Skeletal muscle satellite cell (primary cell): ENCODE results near the gene FMOD.

Experiments
- H3K27me3 ChIP-seq: 2 replicates; pipeline ENCODE4 v1.7.0; 2013; ENCODE audit warnings: low read length; ENCODE audit not compliant: control insufficient read depth, insufficient read depth
- H3K36me3 ChIP-seq: 2 replicates; pipeline ENCODE4 v1.7.0; 2013; ENCODE audit warnings: mild to moderate bottlenecking, control low read depth, low read length; ENCODE audit not compliant: insufficient read depth
- H3K4me1 ChIP-seq: 2 replicates; pipeline ENCODE4 v1.7.0; 2013; ENCODE audit warnings: low read length; ENCODE audit not compliant: control insufficient read depth, insufficient read depth
- H3K4me2 ChIP-seq: 2 replicates; pipeline ENCODE4 v1.7.0; 2013; ENCODE audit warnings: mild to moderate bottlenecking, low read length
- H3K4me3 ChIP-seq: 2 replicates; pipeline ENCODE4 v1.7.0; 2013; ENCODE audit warnings: low read length
- H3K9ac ChIP-seq: 2 replicates; pipeline ENCODE4 v1.7.0; 2013; ENCODE audit warnings: mild to moderate bottlenecking, low read depth, low read length, moderate library complexity
- H3K9me3 ChIP-seq: replicated peaks from 2 replicates; pipeline ENCODE4 v1.7.0; 2013; ENCODE audit warnings: mild to moderate bottlenecking, control low read depth, low read length

Gene FMOD

DNA sequence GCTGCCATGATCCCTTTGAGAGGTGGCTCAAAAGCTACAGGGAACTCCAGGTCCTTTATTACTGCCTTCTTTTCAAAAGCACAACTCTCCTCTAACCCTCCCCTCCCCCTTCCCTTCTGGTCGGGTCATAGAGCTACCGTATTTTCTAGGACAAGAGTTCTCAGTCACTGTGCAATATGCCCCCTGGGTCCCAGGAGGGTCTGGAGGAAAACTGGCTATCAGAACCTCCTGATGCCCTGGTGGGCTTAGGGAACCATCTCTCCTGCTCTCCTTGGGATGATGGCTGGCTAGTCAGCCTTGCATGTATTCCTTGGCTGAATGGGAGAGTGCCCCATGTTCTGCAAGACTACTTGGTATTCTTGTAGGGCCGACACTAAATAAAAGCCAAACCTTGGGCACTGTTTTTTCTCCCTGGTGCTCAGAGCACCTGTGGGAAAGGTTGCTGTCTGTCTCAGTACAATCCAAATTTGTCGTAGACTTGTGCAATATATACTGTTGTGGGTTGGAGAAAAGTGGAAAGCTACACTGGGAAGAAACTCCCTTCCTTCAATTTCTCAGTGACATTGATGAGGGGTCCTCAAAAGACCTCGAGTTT lies 42.5 kb downstream of the FMOD start:
- H3K9ac ChIP-seq = no peak overlapping the region
- H3K27me3 ChIP-seq = peaks cover 6% of the 10 kb centered on the region
- H3K4me2 ChIP-seq = peak overlapping the region; percentile 76
- peak overlapping the region; percentile 14 for H3K4me3 ChIP-seq
- no peaks in the 10 kb centered on the region for H3K9me3 ChIP-seq
- H3K36me3 ChIP-seq = peaks cover 17% of the 10 kb centered on the region
- H3K4me1 ChIP-seq = peaks cover 30% of the 10 kb centered on the region

DNA sequence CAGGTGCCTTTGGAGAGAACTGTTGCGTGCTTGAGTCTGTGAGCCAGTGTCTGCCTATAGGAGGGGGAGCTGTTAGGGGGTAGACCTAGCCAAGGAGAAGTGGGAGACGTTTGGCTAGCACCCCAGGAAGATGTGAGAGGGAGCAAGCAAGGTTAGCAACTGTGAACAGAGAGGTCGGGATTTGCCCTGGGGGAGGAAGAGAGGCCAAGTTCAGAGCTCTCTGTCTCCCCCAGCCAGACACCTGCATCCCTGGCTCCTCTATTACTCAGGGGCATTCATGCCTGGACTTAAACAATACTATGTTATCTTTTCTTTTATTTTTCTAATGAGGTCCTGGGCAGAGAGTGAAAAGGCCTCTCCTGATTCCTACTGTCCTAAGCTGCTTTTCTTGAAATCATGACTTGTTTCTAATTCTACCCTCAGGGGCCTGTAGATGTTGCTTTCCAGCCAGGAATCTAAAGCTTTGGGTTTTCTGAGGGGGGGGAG lies 43.2 kb downstream of the FMOD start:
- Histone ChIP-seq H3K4me1 (peaks cover 30% of the 10 kb centered on the region), H3K9ac (no peak overlapping the region)

DNA sequence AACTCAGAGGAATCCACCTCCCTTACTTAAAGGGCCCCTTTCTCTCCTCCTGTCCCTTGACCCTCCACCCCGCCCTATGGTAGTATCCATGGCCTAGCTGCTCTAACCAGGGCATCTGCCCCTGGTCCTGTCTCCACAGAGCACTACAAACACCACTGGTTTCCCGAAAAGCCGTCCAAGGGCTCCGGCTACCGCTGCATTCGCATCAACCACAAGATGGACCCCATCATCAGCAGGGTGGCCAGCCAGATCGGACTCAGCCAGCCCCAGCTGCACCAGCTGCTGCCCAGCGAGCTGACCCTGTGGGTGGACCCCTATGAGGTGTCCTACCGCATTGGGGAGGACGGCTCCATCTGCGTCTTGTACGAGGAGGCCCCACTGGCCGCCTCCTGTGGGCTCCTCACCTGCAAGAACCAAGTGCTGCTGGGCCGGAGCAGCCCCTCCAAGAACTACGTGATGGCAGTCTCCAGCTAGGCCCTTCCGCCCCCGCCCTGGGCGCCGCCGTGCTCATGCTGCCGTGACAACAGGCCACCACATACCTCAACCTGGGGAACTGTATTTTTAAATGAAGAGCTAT lies 43.9 kb downstream of the FMOD start:
- Histone ChIP-seq H3K4me2 (peak overlapping the region; percentile 76), H3K9ac (peak overlapping the region; percentile 86), H3K27me3 (peaks cover 9% of the 10 kb centered on the region), H3K4me3 (peak overlapping the region; percentile 98), H3K36me3 (peaks cover 17% of the 10 kb centered on the region), H3K9me3 (no peaks in the 10 kb centered on the region), H3K4me1 (peaks cover 30% of the 10 kb centered on the region)

More for the DNA sequence above, 43.2 kb downstream of the FMOD start:
- Histone ChIP-seq H3K9me3 (no peaks in the 10 kb centered on the region), H3K4me2 (peak overlapping the region; percentile 76), H3K4me3 (peak overlapping the region; percentile 98), H3K27me3 (peaks cover 9% of the 10 kb centered on the region), H3K36me3 (peaks cover 17% of the 10 kb centered on the region)

DNA sequence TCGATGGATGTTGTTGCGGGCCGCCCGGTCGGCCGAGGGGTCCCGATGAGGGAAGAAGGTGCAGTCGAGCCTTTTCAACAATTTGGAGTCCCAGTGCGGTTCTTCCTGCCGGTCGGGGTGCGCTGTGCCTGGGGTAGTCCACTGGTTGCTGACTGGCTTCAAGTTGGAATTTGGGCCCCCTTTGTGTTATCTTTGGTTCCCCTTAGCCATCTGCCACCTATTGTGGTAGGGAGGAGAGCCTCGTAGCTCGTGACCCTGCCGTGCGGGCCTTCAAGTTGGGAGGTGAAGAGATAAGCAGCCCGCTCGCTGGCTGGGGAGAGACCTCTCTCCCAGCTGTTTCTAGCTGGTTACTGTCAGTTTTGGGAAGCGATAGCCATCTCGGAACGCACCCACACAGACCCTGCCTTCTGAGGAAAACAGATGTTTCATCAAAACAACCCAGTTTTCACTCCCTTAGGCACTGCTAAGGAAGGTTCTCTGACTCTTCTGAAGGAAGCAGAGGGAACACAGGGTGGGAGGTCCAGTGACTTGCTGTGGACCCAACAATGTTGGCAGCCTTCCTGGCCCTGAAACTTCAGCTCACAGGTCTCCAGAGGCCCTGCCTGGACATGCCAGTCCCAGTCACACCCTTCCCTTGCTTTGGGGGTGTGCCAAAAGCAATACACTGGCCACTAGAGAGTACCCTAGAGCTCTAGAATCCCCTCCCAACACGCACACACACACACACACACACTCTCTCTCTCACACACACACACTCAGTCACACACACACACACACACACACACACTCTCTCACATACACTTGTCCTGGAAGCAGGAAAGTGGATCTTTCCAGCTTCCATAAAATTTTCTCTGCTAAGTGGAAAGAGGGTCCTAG lies 44.6 kb downstream of the FMOD start:
- H3K4me3 ChIP-seq = peak overlapping the region; percentile 98
- H3K4me2 ChIP-seq = peak overlapping the region; percentile 76
- H3K36me3 ChIP-seq = peaks cover 17% of the 10 kb centered on the region
- peaks cover 10% of the 10 kb centered on the region for H3K27me3 ChIP-seq
- peak overlapping the region; percentile 86 for H3K9ac ChIP-seq
- H3K4me1 ChIP-seq = peaks cover 30% of the 10 kb centered on the region
- no peaks in the 10 kb centered on the region for H3K9me3 ChIP-seq

DNA sequence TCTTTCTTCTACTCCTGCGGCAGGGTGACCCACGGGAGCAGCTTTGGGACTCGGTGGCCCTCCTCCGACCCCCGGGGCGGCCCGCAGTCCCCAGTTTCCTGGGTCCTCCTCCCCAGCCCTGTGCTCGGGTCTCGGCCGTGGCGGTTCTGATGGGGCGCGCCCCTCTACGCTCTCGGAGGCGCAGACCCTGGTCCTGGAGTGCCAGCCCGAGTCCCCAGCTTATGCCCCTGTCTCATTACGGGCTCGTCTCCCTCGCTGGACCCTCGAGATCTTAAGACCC lies 45.2 kb downstream of the FMOD start:
- Histone ChIP-seq H3K9me3 (no peaks in the 10 kb centered on the region), H3K36me3 (peaks cover 17% of the 10 kb centered on the region), H3K27me3 (peaks cover 15% of the 10 kb centered on the region), H3K4me1 (peaks cover 30% of the 10 kb centered on the region), H3K4me2 (peak overlapping the region; percentile 76), H3K4me3 (peak overlapping the region; percentile 98), H3K9ac (peak overlapping the region; percentile 86)

DNA sequence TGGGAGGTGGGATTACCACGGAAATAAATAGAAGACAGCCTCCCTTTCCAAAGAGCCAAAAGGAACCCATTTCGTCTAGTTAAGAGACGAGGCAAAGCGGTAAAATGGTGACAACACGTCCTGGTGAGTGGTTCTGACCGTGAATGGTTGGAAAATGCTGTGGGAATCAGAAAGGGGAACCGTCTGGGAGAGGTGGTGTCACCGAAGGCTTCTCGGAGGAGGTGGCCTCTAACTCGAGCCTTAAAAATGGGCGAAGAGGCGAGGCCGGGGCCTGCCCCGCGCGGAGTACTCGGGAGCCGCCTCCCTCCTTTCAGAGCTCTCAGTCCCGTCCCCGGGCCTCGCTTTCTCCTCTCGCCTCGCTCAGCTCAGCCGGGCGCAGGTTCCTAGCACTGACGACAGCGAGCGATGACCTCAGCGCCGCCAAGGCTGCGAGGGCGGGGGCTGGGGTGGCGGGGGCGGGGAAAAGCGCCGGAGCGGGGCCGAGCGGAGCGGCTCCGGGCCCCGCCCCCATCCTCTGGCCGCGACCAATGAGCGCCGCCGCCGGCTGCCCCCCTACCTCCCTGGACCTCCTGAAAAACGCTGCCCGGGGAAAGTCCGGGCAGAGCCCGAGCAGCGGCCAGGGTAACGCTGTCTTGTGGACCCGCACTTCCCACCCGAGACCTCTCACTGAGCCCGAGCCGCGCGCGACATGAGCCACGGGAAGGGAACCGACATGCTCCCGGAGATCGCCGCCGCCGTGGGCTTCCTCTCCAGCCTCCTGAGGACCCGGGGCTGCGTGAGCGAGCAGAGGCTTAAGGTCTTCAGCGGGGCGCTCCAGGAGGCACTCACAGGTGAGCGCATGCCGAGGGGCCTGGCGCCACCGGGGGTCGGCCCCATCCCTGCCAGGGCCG lies 45.8 kb downstream of the FMOD start, which contains the start of gene BTG2:
TSS of gene BTG2 (plus strand) at position 601 of the 890 bp plus-strand sequence. CDS start at position 689, 88 bp downstream.
- peaks cover 21% of the 10 kb centered on the region for H3K27me3 ChIP-seq
- H3K9ac ChIP-seq = peak within 1 kb of the TSS; percentile 86
- peaks cover 30% of the 10 kb centered on the region for H3K4me1 ChIP-seq
- no peaks in the 10 kb centered on the region for H3K9me3 ChIP-seq
- H3K36me3 ChIP-seq = peaks cover 17% of the 10 kb centered on the region
- H3K4me2 ChIP-seq = peak within 1 kb of the TSS; percentile 95
- H3K4me3 ChIP-seq = peak within 1 kb of the TSS; percentile 98

DNA sequence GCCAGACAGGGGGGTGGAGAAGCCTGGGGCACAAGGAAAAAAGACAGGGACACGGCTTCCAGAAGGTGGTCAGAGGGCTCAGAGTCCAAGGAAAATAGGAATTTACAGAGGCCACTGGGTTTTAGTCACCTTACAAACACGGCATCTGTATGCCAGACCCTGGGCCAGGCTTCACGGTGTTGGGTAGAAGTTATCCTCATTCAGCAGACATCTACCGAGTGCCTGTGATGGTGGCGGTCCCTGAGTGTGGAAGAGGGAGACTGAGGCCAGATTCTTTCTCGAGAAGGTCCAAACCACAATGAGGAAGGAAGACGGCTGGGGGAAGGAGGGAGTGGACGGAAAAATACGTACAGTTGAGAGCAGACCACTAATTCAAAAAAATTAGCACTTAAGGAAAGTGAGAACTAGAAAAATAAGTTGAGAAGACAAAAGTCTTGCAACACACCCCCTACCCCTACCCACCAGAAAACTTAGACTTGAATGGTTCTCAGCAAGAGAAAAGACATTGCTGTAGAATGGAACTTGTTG lies 46.5 kb downstream of the FMOD start:
- H3K27me3 ChIP-seq = peaks cover 24% of the 10 kb centered on the region
- H3K9me3 ChIP-seq = no peaks in the 10 kb centered on the region
- peaks cover 30% of the 10 kb centered on the region for H3K4me1 ChIP-seq
- H3K4me3 ChIP-seq = peak overlapping the region; percentile 69
- peak overlapping the region; percentile 84 for H3K9ac ChIP-seq
- peaks cover 17% of the 10 kb centered on the region for H3K36me3 ChIP-seq
- H3K4me2 ChIP-seq = peak overlapping the region; percentile 95

DNA sequence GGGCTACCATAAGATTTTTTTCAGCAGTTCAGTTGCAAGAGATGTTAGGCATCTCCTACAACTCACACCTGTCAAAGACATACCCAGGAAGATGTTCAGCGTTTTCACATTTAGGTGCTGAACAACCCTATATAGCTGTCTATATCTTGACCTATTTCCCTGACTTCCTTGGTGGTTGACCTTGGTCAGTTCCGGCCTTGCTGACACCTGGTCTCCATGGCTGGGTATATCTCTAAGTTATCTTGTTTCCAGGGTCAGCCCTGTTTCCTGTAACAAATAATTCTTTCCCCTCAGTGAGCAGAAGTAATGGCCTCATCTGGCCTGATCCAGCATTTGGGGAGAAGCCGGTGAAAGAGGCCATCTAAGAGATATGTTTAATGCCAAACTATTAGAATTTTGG lies 48.0 kb downstream of the FMOD start:
- H3K4me2 ChIP-seq = no peak overlapping the region
- peaks cover 19% of the 10 kb centered on the region for H3K4me1 ChIP-seq
- H3K4me3 ChIP-seq = no peak overlapping the region
- H3K36me3 ChIP-seq = peaks cover 5% of the 10 kb centered on the region
- no peak overlapping the region for H3K9ac ChIP-seq
- no peaks in the 10 kb centered on the region for H3K9me3 ChIP-seq
- H3K27me3 ChIP-seq = peaks cover 30% of the 10 kb centered on the region

DNA sequence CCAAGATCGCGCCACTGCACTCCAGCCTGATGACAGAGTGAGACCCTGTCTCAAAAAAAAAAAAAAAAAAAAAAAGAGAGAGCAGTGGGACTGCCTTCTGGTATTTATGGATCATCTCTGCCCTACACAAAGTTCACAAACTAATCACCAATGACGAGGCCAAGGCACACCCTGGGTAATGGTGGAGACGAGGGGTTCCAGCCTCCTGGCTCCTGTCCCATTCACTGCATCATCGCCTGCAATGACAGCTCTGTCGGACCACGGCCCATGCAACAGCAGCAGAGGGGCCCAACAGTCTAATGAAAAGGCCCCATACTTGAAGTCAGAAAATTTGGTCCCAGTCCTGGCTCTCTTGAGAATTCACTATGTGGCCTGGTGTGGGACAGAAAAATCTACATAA lies 48.5 kb downstream of the FMOD start:
- no peak overlapping the region for H3K4me3 ChIP-seq
- H3K4me1 ChIP-seq = peaks cover 15% of the 10 kb centered on the region
- H3K36me3 ChIP-seq = peaks cover under 1% of the 10 kb centered on the region
- H3K27me3 ChIP-seq = peaks cover 34% of the 10 kb centered on the region
- H3K4me2 ChIP-seq = no peak overlapping the region
- no peaks in the 10 kb centered on the region for H3K9me3 ChIP-seq
- H3K9ac ChIP-seq = no peak overlapping the region

DNA sequence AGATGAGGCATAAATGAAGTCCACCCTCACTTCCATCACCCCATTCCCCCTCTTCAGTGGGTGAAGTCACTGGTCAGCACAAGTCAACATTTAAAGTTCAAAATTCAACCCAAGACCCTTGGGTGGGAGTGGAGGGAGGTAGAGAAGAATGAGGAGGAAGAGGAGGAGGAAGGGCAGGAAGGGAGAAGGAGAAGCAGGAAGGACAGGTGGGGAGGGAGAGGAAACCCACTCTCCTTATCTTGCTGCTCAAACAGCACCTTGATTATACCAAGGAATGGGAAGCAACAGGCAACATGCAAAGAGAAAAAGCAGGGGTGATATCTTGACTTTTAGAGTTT lies 49.6 kb downstream of the FMOD start:
- Histone ChIP-seq H3K36me3 (no peaks in the 10 kb centered on the region), H3K4me1 (peaks cover 5% of the 10 kb centered on the region), H3K4me2 (no peak overlapping the region), H3K4me3 (no peak overlapping the region), H3K9me3 (no peaks in the 10 kb centered on the region), H3K27me3 (peaks cover 41% of the 10 kb centered on the region), H3K9ac (no peak overlapping the region)
